Ectodermal cell (in vitro differentiated cells): ENCODE data around the gene FANCC.

Experiments
- H3K27ac ChIP-seq: 2 replicates; pipeline ENCODE4 v1.7.0; 2013; ENCODE audit warnings: mild to moderate bottlenecking, low read depth, low read length; ENCODE audit not compliant: insufficient read depth, poor library complexity, severe bottlenecking
- H3K27me3 ChIP-seq: 2 replicates; pipeline ENCODE4 v1.7.0; 2013; ENCODE audit warnings: mild to moderate bottlenecking, low read length; ENCODE audit not compliant: insufficient read depth, control insufficient read depth, poor library complexity, severe bottlenecking
- H3K36me3 ChIP-seq: one replicate; pipeline ENCODE4 v1.7.0; 2013; ENCODE audit warnings: low read length; ENCODE audit not compliant: control insufficient read depth, insufficient read depth
- H3K4me1 ChIP-seq: one replicate; pipeline ENCODE4 v1.7.0; 2013; ENCODE audit warnings: low read length; ENCODE audit not compliant: control insufficient read depth, insufficient read depth
- H3K4me3 ChIP-seq: 2 replicates; pipeline ENCODE4 v1.7.0; 2013; ENCODE audit warnings: low read depth, low read length, control low read depth; ENCODE audit not compliant: insufficient read depth
- H3K9me3 ChIP-seq: 2 replicates; pipeline ENCODE4 v1.7.0; 2013; ENCODE audit warnings: mild to moderate bottlenecking, low read length, moderate library complexity; ENCODE audit not compliant: control insufficient read depth
- WGBS, 2 experiments: methylation state at CpG; one replicate each; pipeline ENCODE4 v1.1.7; 2013; ENCODE audit warnings: missing lambda C conversion rate in 2 of 2; 5-methylcytosine and 5-hydroxymethylcytosine counted together

Gene FANCC

DNA sequence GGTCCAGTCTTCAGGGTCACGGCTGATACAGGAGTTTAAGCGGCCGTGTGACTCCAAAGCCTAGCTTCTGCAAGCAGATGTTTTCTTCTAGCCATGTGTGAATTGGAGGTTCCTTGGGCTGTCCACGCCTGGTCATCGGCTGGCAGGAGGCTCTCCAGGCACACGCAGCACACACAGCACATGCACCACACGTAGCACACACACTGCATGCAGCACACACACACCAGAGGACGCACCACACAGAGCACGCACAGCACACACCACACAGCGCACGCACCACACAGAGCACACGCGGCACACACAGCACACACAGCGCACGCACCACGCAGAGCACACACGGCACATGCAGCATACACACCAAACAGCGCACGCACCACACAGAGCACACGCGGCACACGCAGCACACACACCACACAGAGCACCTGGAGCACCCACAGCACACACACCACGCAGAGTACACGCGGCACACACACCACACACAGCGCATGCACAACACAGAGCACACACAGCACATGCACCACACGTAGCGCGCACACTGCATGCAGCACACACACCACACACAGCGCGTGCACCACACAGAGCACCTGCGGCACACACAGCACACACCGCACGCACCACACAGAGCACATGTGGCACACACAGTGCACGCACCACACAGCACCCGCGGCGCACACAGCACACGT is 234.3 kb downstream of the FANCC start:
- Histone ChIP-seq H3K27ac (no peak overlapping the region), H3K4me1 (peaks cover 50% of the 10 kb centered on the region), H3K4me3 (no peak overlapping the region), H3K36me3 (no peaks in the 10 kb centered on the region), H3K9me3 (no peaks in the 10 kb centered on the region), H3K27me3 (no peaks in the 10 kb centered on the region)
- 89 to 91% methylated on average over 39 of the region's 39 CpGs for WGBS, 2 experiments

DNA sequence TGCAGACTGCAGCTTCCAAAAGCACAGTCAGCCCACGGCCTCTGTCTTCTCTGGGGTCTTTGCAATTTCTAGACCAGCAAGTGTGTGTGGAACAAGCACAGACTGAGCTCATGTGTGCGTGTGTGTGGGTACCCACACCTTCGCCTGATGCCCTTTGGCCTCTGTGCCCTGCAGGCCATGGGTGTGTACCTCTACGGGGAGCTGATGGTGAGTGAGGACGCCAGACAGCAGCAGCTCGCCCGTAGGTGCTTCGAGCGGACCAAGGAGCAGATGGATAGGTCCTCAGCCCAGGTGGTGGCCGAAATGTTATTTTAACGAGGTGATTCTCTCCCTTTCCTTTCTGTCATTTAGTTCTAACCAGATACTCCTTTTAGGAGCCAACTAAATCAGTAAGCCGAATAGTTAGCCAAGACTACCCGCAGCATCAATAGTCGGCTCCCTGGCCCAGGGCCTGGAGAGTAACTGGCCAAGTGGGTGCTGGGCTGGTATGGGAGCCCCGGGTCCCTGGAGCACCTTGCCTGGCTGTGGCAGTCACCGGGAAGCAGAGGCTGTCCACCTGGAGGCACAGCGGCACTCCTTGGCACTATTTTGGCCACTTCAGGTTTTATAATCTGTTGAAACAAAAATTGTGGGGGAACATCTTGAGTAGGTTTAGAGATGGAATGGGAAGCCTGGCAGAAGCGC is 235.0 kb downstream of the FANCC start:
- no peaks in the 10 kb centered on the region for H3K27me3 ChIP-seq
- no peak overlapping the region for H3K4me3 ChIP-seq
- H3K9me3 ChIP-seq = no peaks in the 10 kb centered on the region
- peaks cover 56% of the 10 kb centered on the region for H3K4me1 ChIP-seq
- WGBS, 2 experiments = 96% methylated on average over 18 of the region's 18 CpGs
- H3K36me3 ChIP-seq = no peaks in the 10 kb centered on the region
- no peak overlapping the region for H3K27ac ChIP-seq

DNA sequence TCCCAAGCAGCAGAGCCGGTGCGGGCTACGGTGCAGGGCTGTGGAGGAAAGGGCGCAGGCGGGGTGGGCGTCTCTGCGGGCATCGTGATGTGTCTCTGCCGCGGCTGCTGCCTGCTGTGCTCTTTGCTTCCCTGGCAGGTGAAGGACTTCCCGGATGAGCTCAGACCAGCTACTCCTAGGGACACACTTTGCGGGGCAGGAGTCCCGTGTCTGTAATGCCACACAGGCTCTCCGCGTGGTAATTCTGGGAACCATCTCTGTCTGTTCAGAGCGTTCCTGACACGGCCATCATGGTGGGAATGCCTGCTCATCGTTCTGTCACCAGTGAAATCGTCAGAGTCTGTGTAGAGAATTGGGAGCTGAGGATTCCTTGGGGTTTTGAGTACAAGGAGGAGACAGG is 235.5 kb downstream of the FANCC start:
- 91% methylated on average over 19 of the region's 19 CpGs for WGBS, 2 experiments
- Histone ChIP-seq H3K4me1 (peaks cover 62% of the 10 kb centered on the region), H3K36me3 (no peaks in the 10 kb centered on the region), H3K4me3 (no peak overlapping the region), H3K9me3 (no peaks in the 10 kb centered on the region), H3K27ac (no peak overlapping the region), H3K27me3 (no peaks in the 10 kb centered on the region)

DNA sequence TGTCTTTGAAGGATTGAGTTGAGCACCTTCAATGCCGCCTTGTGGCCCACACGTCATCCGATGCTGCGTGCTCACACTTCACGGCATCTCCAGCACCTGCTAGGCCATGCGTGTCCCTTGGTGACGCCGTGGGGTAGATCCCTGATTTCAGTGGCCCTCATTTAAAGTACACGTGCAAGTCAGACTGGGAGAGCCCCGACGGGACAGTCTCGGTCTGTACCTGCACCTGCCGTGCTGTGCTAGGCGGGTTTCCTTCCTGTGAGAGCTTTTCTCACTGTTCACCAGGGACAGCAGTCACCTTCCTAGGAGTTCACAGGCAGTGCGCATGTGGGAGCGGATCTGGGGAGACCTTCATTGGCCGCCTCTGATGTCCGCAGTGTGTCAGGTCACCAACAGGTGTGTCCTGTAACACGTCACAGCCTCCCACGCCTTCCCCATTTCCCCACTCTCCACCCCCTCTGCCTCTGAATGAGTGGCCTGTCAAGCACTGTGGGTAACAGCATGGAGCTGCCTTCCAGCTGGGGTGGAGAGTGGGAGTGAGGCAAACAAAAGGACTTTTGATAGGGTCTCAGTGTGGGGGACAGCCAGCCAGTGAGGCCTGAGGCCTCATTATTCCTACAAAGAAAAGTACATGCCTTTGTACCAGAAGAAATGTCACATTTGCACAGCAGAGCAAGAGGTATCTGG is 236.4 kb downstream of the FANCC start:
- no peaks in the 10 kb centered on the region for H3K36me3 ChIP-seq

DNA sequence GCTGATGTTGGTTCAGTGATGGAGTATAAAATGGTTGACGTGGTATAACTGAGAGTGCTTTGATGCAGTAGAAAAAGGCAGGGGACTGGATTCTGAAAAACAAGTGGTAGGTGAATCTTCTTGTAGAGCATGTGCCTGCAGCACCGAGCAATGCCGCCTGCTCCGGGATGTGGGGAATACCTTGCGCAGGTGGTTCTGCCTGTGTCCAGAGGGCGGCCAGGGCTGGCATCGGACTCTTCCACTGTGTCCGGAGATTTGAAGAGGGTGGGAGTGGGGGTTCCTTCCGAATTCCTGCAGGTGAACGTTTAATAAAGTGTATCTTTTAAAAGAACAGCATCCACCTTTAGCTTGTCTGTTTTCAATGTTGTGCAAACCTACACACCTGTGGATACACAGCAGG is 238.0 kb downstream of the FANCC start:
- 89 to 92% methylated on average over 10 of the region's 10 CpGs for WGBS, 2 experiments
- no peaks in the 10 kb centered on the region for H3K27me3 ChIP-seq
- H3K4me1 ChIP-seq = peaks cover 54% of the 10 kb centered on the region
- H3K9me3 ChIP-seq = no peaks in the 10 kb centered on the region
- no peaks in the 10 kb centered on the region for H3K36me3 ChIP-seq
- no peak overlapping the region for H3K4me3 ChIP-seq
- peak overlapping the region; percentile 31 for H3K27ac ChIP-seq

More for the DNA sequence above, 236.4 kb downstream of the FANCC start:
- no peaks in the 10 kb centered on the region for H3K9me3 ChIP-seq
- peaks cover 60% of the 10 kb centered on the region for H3K4me1 ChIP-seq
- 87 to 89% methylated on average over 20 of the region's 20 CpGs for WGBS, 2 experiments
- H3K27ac ChIP-seq = no peak overlapping the region
- H3K4me3 ChIP-seq = no peak overlapping the region
- no peaks in the 10 kb centered on the region for H3K27me3 ChIP-seq

DNA sequence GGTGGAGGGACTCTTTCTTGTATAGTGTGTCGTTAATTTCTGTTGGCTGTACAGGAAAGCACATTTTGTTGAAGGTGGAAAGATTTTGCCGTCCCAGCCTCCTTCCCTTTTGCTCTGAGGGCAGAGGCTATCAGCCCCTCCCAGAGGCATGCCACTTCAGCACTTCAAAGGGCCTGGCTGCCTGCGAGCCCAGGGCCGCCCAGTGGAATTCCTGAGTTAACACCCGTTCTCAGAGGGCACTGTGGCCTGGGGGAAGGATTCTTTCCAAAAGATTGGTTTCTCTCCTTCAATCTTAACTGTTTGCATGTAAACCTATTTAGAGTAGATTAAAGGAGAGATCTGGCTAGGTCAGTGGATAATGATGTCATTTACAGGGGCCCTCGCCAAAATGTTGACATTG is 238.6 kb downstream of the FANCC start:
- Histone ChIP-seq H3K4me1 (peaks cover 54% of the 10 kb centered on the region), H3K4me3 (no peak overlapping the region), H3K27ac (peak overlapping the region; percentile 31), H3K27me3 (no peaks in the 10 kb centered on the region), H3K36me3 (no peaks in the 10 kb centered on the region), H3K9me3 (no peaks in the 10 kb centered on the region)
- WGBS, 2 experiments = 31 to 32% methylated on average over 5 of the region's 6 CpGs

DNA sequence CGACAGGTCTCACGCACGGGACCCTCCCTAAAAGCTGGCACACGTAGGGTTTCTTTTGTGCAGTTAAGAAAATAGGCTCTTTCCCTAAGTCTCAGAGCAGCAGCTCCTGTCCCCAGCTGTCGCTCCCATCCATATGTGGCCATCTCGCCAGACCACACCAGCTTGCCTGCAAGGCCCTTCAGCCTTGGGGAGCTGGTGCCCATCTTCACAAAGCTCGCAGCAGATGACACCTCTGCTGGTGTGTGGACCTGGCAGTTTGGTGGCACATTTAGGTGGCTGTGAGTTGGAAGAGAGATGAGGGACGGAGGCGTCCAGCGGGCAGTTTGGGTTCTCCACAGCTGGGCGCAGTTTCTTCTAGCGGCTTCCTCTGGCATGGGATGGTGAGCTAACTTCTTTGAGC is 239.0 kb downstream of the FANCC start:
- Histone ChIP-seq H3K27me3 (no peaks in the 10 kb centered on the region), H3K4me1 (peaks cover 54% of the 10 kb centered on the region), H3K27ac (no peak overlapping the region), H3K9me3 (no peaks in the 10 kb centered on the region), H3K36me3 (no peaks in the 10 kb centered on the region), H3K4me3 (no peak overlapping the region)
- WGBS, 2 experiments = 92 to 93% methylated on average over 12 of the region's 12 CpGs

DNA sequence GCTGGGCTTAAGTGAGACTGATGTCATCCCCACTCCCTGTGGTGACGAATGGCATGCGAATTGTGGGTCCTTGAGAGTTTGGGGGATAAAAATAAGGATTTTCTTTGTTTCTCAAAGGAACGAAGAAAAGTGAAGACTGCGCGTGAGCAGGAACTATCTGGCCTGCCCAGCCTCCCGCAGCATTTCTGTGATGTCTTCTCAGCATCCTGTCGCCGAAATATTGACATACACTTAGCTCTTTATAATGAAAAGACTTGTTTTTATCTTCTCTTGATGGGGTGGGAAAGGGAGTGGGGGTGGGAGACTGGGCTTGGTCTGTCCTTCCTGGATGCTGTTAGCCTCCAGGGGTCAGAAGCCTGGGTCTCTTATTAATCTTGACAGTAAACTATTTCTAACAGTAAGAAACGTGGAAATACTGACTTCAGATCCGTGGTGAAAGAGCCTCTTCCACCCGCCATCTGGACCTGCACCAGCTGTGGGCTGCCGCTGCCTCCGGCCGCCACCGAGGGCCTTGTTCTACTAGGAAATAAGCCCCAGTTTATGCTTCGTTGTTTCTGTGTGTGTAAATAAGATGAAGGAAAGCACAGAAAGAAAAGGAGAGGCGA is 239.6 kb downstream of the FANCC start:
- Histone ChIP-seq H3K27ac (no peak overlapping the region), H3K27me3 (no peaks in the 10 kb centered on the region), H3K4me1 (peaks cover 53% of the 10 kb centered on the region), H3K9me3 (no peaks in the 10 kb centered on the region), H3K4me3 (no peak overlapping the region), H3K36me3 (no peaks in the 10 kb centered on the region)
- 87 to 89% methylated on average over 14 to 15 of the region's 17 CpGs for WGBS, 2 experiments

DNA sequence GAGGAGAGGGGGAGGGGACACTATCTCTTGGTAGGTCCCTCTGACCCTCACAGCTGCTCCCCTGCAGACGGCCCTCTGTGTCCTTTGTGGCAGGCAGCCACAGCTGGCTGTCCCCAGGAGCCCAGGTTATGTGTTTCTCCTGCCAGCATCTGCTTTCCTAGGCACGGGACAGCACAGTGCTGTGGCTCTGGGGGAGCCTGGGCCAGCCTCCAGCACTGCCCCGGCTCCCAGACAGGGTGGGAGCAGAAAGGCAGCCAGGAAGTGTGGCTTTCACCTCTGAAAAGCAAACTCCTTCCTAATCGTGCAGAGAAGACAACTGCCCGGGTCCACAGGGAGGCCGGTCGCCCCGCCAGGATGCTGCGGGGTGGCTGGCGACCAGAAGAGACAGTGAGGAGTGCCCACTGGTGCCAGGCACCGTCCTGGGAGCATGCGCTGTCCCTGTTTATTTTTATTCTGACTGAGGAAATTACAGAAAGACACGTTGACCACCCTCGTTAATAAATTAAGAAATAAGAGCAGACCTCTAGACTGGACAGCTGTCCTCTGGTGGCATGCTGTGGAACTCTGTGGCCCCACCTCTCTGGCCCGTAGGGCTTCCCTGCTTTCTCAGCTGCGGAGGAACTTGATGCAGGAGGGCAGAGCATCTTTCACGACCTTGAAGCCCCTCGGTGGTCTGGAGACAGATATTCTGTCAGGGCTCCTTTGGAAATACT is 240.3 kb downstream of the FANCC start:
- Histone ChIP-seq H3K27me3 (no peaks in the 10 kb centered on the region), H3K4me1 (peaks cover 46% of the 10 kb centered on the region), H3K9me3 (no peaks in the 10 kb centered on the region), H3K36me3 (no peaks in the 10 kb centered on the region), H3K27ac (no peak overlapping the region), H3K4me3 (no peak overlapping the region)
- WGBS, 2 experiments = 89 to 90% methylated on average over 18 of the region's 18 CpGs
